ENCODE data around the gene LRRC36.
A peak's percentile ranks its signal among the peaks of the same experiment; 100 is the strongest.

GRCh38 chr16:67372664-67373063 is 46.0 kb downstream of the LRRC36 start:
- TF ChIP-seq CTCF (IDR thresholded peaks at IDR 0.05): peak; percentile 18 to 69 (median 47)
- TF ChIP-seq POLR2A (IDR thresholded peaks at IDR 0.05): no peak

Data from tibial nerve (tissue), 3 donors.